Lung (tissue), 12 donors: Measurements from ENCODE around the gene LTBP3. TPM values are rescaled to one million over a fixed set of nuclear protein-coding genes. Genes with fewer than 3 reads are reported as not detected.
"Not testable (repeated sequence)": the region's sequence is repeated elsewhere in the genome, so short reads cannot be mapped to it uniquely, and the experiment has no call there.

ENCODE experiments used
- ATAC-seq: fragments of 200-7000 bp; cut with Tn5 transposase; one replicate; pipeline ENCODE4 v1.9.1; 2020; ENCODE audit warnings: moderate number of reproducible peaks; ENCODE audit not compliant: insufficient read depth, low FRiP score
- DNase-seq, 3 donors: peaks; one replicate each; pipeline ENCODE4 v3.0.0-alpha.2; 2013 to 2017
- H3K27ac ChIP-seq, 2 donors: one replicate each; pipeline ENCODE4 v1.5.1; 2013; ENCODE audit warnings: mild to moderate bottlenecking in 2 of 2, moderate library complexity in 2 of 2, control low read depth in 1 of 2, inconsistent platforms in 1 of 2, low read depth in 1 of 2, low read length in 1 of 2
- H3K27me3 ChIP-seq, 3 donors: one replicate each; pipeline ENCODE4 v1.5.1; 2013; ENCODE audit warnings: low read length in 2 of 3; ENCODE audit not compliant: control insufficient read depth in 3 of 3, insufficient read depth in 3 of 3
- H3K36me3 ChIP-seq, 4 donors: one replicate each; pipeline ENCODE4 v1.5.1; 2013; ENCODE audit warnings: low read length in 4 of 4, mild to moderate bottlenecking in 1 of 4, moderate library complexity in 1 of 4; ENCODE audit not compliant: control insufficient read depth in 4 of 4, insufficient read depth in 4 of 4
- H3K4me1 ChIP-seq, 5 donors: one replicate each; pipeline ENCODE4 v1.5.1; 2013; ENCODE audit warnings: low read length in 5 of 5, mild to moderate bottlenecking in 2 of 5, moderate library complexity in 1 of 5; ENCODE audit not compliant: control insufficient read depth in 5 of 5, insufficient read depth in 5 of 5
- H3K4me3 ChIP-seq: one replicate; pipeline ENCODE4 v1.5.1; 2013; ENCODE audit warnings: mild to moderate bottlenecking, control low read depth, moderate library complexity
- H3K9ac ChIP-seq, 2 donors: one replicate each; pipeline ENCODE4 v1.5.1; 2013; ENCODE audit warnings: low read length in 2 of 2, control low read depth in 1 of 2; ENCODE audit not compliant: insufficient read depth in 1 of 2
- H3K9me3 ChIP-seq, 4 donors: one replicate each; pipeline ENCODE4 v1.5.1; 2013; ENCODE audit warnings: low read length in 3 of 4, mild to moderate bottlenecking in 1 of 4, moderate library complexity in 1 of 4; ENCODE audit not compliant: control insufficient read depth in 4 of 4, insufficient read depth in 3 of 4
- WGBS, 2 donors: extraction: QIAGEN DNeasy Blood & Tissue Kit; methylation state at CpG; one replicate each; pipeline ENCODE4 v1.1.7; 2013; 5-methylcytosine and 5-hydroxymethylcytosine counted together
- polyA plus RNA-seq, 2 donors: library from polyadenylated mRNA; stranded (reverse); fragments of 200-250 nt; gene quantifications; one replicate each; pipeline ENCODE4 v1.2.1, GENCODE V29; 2013
- total RNA-seq, 2 donors: library from RNA; depleted of rRNA in 1 of 2; stranded (reverse); fragments of >200 nt in 1 of 2; gene quantifications; one replicate each; pipeline ENCODE4 v1.2.1, GENCODE V29; 2014 to 2021
- TF ChIP-seq, protein P1 (sequence below): IDR thresholded peaks from 2 replicates; pipeline ENCODE4 v1.5.1; 2012; ENCODE audit warnings: mild to moderate bottlenecking; ENCODE audit errors: control extremely low read depth, extremely low read depth
- donor health status: control.
- donor health status: control.
- donor health status: Bipolar disorder and iron deficiency.
- donor health status: healthy.
- donor health status: DM: yes; HTN: yes; CAD: no.

Gene LTBP3
- total and polyA plus RNA-seq, 4 donors, result 39.1 to 111 (median 73.4) TPM

DNA sequence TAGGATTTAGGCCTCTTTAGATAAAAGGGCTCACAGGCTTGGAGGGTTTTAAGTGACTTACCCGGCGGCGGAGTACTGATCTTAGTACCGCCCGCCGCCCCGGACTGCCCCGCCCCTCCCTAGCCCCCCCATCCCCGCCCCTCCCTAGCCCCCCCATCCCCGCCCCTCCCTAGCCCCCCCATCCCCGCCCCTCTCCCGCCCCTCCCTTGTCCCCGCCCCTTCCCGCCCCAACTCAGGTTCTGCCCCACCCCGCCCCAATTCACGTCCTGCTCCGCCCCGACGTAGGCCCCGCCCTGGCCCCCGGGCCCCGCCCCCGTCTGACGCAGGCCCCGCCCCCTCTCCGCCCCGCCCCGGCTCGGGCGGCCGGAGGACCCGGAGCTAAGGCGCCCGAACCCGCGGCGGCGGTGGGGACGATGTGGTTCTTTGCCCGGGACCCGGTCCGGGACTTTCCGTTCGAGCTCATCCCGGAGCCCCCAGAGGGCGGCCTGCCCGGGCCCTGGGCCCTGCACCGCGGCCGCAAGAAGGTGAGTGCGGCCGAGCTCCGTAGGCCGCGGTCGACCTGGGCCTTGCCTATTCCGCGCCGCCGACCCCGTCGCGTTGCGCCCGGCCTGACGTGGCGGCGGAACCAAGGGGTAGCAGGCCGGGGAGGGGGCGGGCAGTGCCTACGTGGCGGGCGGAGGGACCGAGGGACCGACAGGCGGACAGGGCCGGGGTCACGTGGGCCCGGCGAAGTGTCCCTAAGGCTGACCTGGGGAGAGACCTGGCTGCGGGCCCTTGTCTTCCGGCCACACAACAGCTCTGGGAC is 33.2 kb downstream of the LTBP3 start, which contains the start of gene SCYL1:
Gene SCYL1 (plus strand): TSS at position 343 of the 805 bp plus-strand sequence. CDS start 71 bp downstream, at position 414.
- H3K27ac ChIP-seq, result peak within 1 kb of the TSS; percentile 93 to 99
- DNase-seq (peak; percentile 85 to 92 (median 91)), ATAC-seq (peak; percentile 93)
- H3K4me1 ChIP-seq, result peaks cover 5 to 20% (median 10%) of the 10 kb centered on the region in 5 donors
- H3K36me3 ChIP-seq, result peaks cover 0 to 13% (median 8%) of the 10 kb centered on the region in 4 donors
- H3K4me3 ChIP-seq, result peak within 1 kb of the TSS; percentile 91
- no peaks in the 10 kb centered on the region for H3K27me3 ChIP-seq
- TF ChIP-seq, protein P1, sequence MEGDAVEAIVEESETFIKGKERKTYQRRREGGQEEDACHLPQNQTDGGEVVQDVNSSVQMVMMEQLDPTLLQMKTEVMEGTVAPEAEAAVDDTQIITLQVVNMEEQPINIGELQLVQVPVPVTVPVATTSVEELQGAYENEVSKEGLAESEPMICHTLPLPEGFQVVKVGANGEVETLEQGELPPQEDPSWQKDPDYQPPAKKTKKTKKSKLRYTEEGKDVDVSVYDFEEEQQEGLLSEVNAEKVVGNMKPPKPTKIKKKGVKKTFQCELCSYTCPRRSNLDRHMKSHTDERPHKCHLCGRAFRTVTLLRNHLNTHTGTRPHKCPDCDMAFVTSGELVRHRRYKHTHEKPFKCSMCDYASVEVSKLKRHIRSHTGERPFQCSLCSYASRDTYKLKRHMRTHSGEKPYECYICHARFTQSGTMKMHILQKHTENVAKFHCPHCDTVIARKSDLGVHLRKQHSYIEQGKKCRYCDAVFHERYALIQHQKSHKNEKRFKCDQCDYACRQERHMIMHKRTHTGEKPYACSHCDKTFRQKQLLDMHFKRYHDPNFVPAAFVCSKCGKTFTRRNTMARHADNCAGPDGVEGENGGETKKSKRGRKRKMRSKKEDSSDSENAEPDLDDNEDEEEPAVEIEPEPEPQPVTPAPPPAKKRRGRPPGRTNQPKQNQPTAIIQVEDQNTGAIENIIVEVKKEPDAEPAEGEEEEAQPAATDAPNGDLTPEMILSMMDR, result no peak
- WGBS, 2 donors, result 1% methylated on average over 74 to 78 of the region's 82 CpGs
- peak within 1 kb of the TSS; percentile 63 to 83 for H3K9ac ChIP-seq
- no peaks in the 10 kb centered on the region for H3K9me3 ChIP-seq

DNA sequence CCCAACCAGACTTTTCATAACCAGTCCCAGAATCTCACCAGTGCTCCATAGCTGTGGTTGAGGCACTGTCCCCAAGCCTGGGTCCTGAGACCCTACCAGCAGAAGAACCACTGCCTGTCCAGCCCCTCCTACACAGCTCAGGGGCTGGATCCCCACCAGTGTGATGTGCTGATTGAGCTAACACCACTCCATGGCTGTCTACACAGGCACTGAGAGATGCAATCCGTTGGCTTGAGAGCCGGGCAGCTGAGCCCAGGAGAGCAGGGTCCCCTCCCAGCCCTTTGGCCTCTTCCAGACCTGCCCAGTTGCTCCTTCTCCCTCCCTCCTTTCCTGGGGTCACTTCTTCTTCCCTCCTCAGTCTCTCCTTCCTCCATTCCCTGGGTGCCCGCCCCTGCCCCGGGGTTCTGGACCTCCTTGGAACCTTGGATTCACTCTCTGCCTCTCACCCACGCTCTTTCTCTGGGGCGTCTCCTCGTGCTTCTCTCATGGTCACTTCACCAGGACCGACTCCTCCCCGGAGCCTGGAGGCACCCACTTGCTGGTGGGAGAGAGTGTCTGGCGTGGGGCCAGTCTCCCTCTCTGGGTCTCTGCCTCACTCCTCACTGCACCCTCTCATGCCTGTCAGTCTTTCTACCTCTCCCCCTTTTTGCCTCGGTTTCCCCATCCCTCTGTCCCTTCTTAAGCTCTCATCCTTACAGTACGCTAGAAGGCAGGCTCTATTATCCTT is 34.0 kb downstream of the LTBP3 start:
- H3K4me3 ChIP-seq, result no peak overlapping the region
- no peaks in the 10 kb centered on the region for H3K9me3 ChIP-seq
- H3K27me3 ChIP-seq, result no peaks in the 10 kb centered on the region
- peaks cover 5 to 20% (median 10%) of the 10 kb centered on the region in 5 donors for H3K4me1 ChIP-seq
- peak overlapping the region in 1 of 2 donors; percentile 50 for H3K27ac ChIP-seq
- peaks cover 0 to 7% (median 3%) of the 10 kb centered on the region in 4 donors for H3K36me3 ChIP-seq
- 34 to 48% methylated on average over 11 to 12 of the region's 12 CpGs for WGBS, 2 donors
- peak overlapping the region in 1 of 2 donors; percentile 49 for H3K9ac ChIP-seq
- ATAC-seq (no peak), DNase-seq (no peak)
- TF ChIP-seq, protein P1, result no peak

DNA sequence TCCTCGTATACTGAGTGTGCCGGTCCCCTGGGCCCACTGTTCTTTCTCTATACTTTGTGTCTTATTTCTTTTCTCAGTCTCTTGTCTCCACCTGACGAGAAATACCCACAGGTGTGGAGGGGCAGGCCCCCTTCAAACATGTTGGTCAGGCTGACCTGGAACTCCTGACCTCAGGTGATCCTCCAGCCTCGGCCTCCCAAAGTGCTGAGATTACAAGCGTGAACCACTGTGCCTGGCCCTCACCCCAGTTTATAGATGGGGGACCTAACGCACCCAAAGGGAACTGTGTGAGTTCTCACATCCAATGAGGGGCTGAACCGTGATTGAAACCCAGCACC is 34.6 kb downstream of the LTBP3 start:
- H3K4me3 ChIP-seq, H3K27ac ChIP-seq, H3K36me3 ChIP-seq, H3K9ac ChIP-seq, ATAC-seq, DNase-seq, H3K9me3 ChIP-seq, H3K27me3 ChIP-seq: not testable (repeated sequence)
- WGBS, 2 donors, result 71 to 85% methylated on average over 7 of the region's 7 CpGs
- H3K4me1 ChIP-seq, result peaks cover 5 to 20% (median 10%) of the 10 kb centered on the region in 5 donors

DNA sequence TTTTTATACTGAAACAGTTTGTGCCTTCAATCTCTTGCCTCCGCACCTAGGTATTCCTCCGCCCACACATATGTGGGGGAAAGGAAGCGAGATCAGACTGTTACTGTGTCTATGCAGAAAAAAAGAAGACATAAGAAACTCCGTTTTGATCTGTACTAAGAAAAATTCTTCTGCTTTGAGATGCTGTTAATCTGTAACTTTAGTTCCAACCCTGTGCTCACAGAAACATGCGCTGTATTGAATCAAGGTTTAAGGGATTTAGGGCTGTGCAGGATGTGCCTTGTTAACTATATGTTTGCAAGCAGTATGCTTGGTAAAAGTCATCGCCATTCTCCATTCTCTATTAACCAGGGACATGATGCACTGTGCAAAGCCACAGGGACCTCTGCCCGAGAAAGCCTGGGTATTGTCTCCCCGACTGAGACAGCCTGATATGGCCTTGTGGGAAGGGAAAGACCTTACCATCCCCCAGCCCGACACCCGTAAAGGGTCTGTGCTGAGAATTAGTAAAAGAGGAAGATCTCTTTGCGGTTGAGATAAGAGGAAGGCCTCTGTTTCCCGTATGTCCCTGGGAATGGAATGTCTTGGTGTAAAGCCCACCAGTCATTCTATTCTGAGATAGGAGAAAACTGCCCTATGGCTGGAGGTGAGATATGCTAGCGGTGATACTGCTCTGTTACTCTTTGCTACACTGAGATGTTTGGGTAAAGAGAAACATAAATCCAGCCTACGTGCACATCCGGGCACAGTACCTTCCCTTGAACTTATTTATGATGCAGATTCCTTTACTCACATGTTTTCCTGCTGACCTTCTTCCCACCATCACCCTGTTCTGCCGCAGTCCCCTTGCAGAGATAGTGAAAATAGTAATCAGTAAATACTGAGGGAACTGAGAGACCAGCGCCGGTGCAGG is 35.2 kb downstream of the LTBP3 start:
- not testable (repeated sequence) for H3K36me3 ChIP-seq, H3K27me3 ChIP-seq, H3K9ac ChIP-seq, ATAC-seq, H3K4me3 ChIP-seq, H3K9me3 ChIP-seq, H3K27ac ChIP-seq
- 36 to 59% methylated on average over 18 of the region's 18 CpGs for WGBS, 2 donors
- H3K4me1 ChIP-seq, result peaks cover 5 to 20% (median 10%) of the 10 kb centered on the region in 5 donors
- DNase-seq, result peak in 1 of 3 donors; percentile 29

DNA sequence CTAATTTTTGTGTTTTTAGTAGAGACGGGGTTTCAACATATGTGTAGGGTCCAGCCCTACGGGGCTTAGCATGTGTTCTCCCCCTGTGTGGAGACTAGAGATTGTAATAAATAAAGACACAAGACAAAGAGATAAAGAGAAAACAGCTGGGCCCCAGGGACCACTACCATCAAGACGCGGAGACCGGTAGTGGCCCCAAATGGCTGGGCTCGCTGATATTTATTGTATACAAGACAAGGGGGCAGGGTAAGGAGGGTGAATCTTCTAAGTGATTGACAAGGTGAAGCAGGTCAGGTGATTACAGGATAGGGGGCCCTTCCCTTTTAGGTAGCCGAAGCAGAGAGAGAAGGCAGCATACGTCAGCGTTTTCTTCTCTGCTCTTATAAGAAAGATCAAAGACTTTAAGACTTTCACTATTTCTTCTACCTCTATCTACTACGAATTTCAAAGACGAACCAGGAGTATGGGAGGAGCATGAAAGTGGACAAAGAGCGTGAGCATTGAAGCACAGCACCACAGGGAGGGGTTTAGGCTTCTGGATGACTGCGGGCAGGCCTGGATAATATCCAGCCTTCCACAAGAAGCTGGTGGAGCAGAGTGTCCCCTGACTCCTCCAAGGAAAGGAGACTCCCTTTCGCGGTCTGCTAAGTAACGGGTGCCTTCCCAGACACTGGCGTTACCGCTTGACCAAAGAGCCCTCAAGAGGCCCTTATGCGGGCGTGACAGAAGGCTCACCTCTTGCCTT is 36.2 kb downstream of the LTBP3 start:
- H3K9ac ChIP-seq, H3K27ac ChIP-seq, H3K9me3 ChIP-seq, H3K27me3 ChIP-seq, ATAC-seq, H3K36me3 ChIP-seq, H3K4me3 ChIP-seq: not testable (repeated sequence)
- WGBS, 2 donors, result 71 to 80% methylated on average over 20 of the region's 20 CpGs
- peaks cover 5 to 20% (median 10%) of the 10 kb centered on the region in 5 donors for H3K4me1 ChIP-seq
- DNase-seq, result peak in 1 of 3 donors; percentile 31
